Natural killer cell (primary cell): ENCODE data around the gene FBXO5. TPM values are rescaled to one million over a fixed set of nuclear protein-coding genes. Genes with fewer than 3 reads are reported as not detected.

Source experiments
- ATAC-seq, 3 donors: fragments of 150-1000 bp in 2 of 3; fragments of 200-7000 bp in 1 of 3; cut with Tn5 transposase; 1 replicate in 1 of 3; 2 replicates in 2 of 3; pipeline ENCODE4 v1.10.0; 2021; ENCODE audit warnings: mild to moderate bottlenecking in 2 of 3, moderate library complexity in 2 of 3
- DNase-seq, 2 donors: peaks; one replicate each; pipeline versions ENCODE4 v3.0.0 to v3.0.0-alpha.2; 2013 to 2021; ENCODE audit warnings: mixed read lengths in 1 of 2
- H3K27ac ChIP-seq: one replicate; pipeline ENCODE4 v1.5.1; 2013; ENCODE audit warnings: mild to moderate bottlenecking, low read length
- H3K27me3 ChIP-seq: one replicate; pipeline ENCODE4 v1.6.1; 2013; ENCODE audit warnings: low read length; ENCODE audit not compliant: control insufficient read depth, insufficient read depth
- H3K36me3 ChIP-seq: one replicate; pipeline ENCODE4 v1.6.1; 2013; ENCODE audit warnings: low read length; ENCODE audit not compliant: control insufficient read depth, insufficient read depth
- H3K4me1 ChIP-seq: one replicate; pipeline ENCODE4 v1.6.1; 2013; ENCODE audit warnings: low read length; ENCODE audit not compliant: control insufficient read depth, insufficient read depth
- H3K4me3 ChIP-seq: one replicate; pipeline ENCODE4 v1.5.1; 2013; ENCODE audit warnings: low read length
- H3K9me3 ChIP-seq: one replicate; pipeline ENCODE4 v1.6.1; 2013; ENCODE audit warnings: low read length; ENCODE audit not compliant: control insufficient read depth, insufficient read depth
- H3K27ac Mint-ChIP-seq, 2 donors: one replicate each; pipeline ENCODE4 v1.8.0; 2022; ENCODE audit warnings: mild to moderate bottlenecking in 2 of 2, mixed read lengths in 2 of 2, moderate library complexity in 1 of 2
- H3K27me3 Mint-ChIP-seq, 2 donors: one replicate each; pipeline ENCODE4 v1.8.0; 2022; ENCODE audit warnings: low read depth in 2 of 2, mixed read lengths in 2 of 2
- H3K36me3 Mint-ChIP-seq: one replicate; pipeline ENCODE4 v1.8.0; 2022; ENCODE audit warnings: mixed read lengths
- H3K4me1 Mint-ChIP-seq, 2 donors: one replicate each; pipeline ENCODE4 v1.8.0; 2022; ENCODE audit warnings: mixed read lengths in 2 of 2
- H3K4me3 Mint-ChIP-seq: one replicate; pipeline ENCODE4 v1.8.0; 2022; ENCODE audit warnings: mild to moderate bottlenecking, moderate library complexity, mixed read lengths
- H3K9me3 Mint-ChIP-seq, 2 donors: one replicate each; pipeline ENCODE4 v1.8.0; 2022; ENCODE audit warnings: mixed read lengths in 2 of 2
- WGBS: methylation state at CpG from one replicate; pipeline ENCODE4 v1.1.7; 2013; ENCODE audit warnings: missing lambda C conversion rate; ENCODE audit not compliant: insufficient coverage; 5-methylcytosine and 5-hydroxymethylcytosine counted together
- intact Hi-C: fragments of 100-400 bp; cut with micrococcal nuclease; formaldehyde crosslinking; loops from one replicate; pipeline ENCODE4 v1.14.2; 2022
- total RNA-seq, 4 donors: library from RNA; stranded (reverse); fragments of 120-200 nt in 1 of 4; gene quantifications; one replicate each; pipeline versions ENCODE4 v1.2.3 to v1.2.4, GENCODE V29; 2013 to 2022
- TF ChIP-seq, protein P1 (sequence below): fragments of 200-600 bp; IDR thresholded peaks from one replicate; pipeline ENCODE4 v1.8.0; 2022; ENCODE audit warnings: antibody characterized with exemption

The FBXO5 gene
- total RNA-seq, 3 donors from 2014 or later (not counting 1 experiment from before 2014, with no cell fraction given): 5.9 to 11.2 (median 9.6) TPM

DNA sequence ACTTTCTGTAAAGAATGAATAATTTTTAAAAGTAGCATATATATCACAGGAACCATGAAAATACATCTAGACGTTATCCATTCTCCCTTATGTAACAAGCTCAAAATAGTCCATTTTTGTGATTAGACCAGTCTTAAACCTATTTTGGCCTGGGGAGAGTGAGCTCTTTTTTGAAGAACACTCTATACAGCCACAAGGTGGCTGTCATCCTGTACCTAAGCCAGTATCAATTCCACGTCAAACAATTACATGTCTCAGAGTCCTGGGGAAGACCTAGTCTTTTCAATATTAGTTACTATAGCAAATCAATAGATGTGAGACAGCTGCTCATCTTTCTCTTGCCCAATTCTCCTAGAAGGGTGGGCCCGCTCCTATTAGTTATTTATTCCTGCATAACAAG lies 28.4 kb downstream of the FBXO5 start:
- H3K4me3 Mint-ChIP-seq: no peak overlapping the region

GRCh38 chr6:152952866-152953509 lies 29.9 kb downstream of the FBXO5 start:
- peak in 1 of 2 donors; percentile 30 for DNase-seq
- Mint-ChIP-seq H3K9me3 (no peaks in the 10 kb centered on the region), H3K27me3 (peaks cover 16 to 42% of the 10 kb centered on the region in 2 donors), H3K4me1 (peaks cover 5 to 6% of the 10 kb centered on the region in 2 donors), H3K27ac (no peak overlapping the region), H3K36me3 (no peaks in the 10 kb centered on the region), H3K4me3 (no peak overlapping the region)
- Histone ChIP-seq H3K36me3 (no peaks in the 10 kb centered on the region), H3K27ac (no peak overlapping the region), H3K4me1 (no peaks in the 10 kb centered on the region), H3K9me3 (no peaks in the 10 kb centered on the region), H3K27me3 (peaks cover 3% of the 10 kb centered on the region), H3K4me3 (no peak overlapping the region)
- intact Hi-C loops: no loop called here
- ATAC-seq: no peak
- 48% methylated on average over 3 of the region's 7 CpGs for WGBS
- TF ChIP-seq, protein P1, sequence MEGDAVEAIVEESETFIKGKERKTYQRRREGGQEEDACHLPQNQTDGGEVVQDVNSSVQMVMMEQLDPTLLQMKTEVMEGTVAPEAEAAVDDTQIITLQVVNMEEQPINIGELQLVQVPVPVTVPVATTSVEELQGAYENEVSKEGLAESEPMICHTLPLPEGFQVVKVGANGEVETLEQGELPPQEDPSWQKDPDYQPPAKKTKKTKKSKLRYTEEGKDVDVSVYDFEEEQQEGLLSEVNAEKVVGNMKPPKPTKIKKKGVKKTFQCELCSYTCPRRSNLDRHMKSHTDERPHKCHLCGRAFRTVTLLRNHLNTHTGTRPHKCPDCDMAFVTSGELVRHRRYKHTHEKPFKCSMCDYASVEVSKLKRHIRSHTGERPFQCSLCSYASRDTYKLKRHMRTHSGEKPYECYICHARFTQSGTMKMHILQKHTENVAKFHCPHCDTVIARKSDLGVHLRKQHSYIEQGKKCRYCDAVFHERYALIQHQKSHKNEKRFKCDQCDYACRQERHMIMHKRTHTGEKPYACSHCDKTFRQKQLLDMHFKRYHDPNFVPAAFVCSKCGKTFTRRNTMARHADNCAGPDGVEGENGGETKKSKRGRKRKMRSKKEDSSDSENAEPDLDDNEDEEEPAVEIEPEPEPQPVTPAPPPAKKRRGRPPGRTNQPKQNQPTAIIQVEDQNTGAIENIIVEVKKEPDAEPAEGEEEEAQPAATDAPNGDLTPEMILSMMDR: no peak

More for the DNA sequence above, 28.4 kb downstream of the FBXO5 start:
- WGBS: 69% methylated on average over 2 of the region's 3 CpGs
- intact Hi-C loops: no loop called here
- H3K4me1 Mint-ChIP-seq: no peaks in the 10 kb centered on the region
- ATAC-seq: no peak
- no peak overlapping the region for H3K27ac Mint-ChIP-seq
- TF ChIP-seq, protein P1: no peak
- H3K4me3 ChIP-seq: no peak overlapping the region
- H3K36me3 ChIP-seq: no peaks in the 10 kb centered on the region
- DNase-seq: no peak
- no peaks in the 10 kb centered on the region for H3K9me3 Mint-ChIP-seq
- H3K9me3 ChIP-seq: no peaks in the 10 kb centered on the region
- peaks cover 3% of the 10 kb centered on the region for H3K27me3 ChIP-seq
- H3K4me1 ChIP-seq: no peaks in the 10 kb centered on the region
- H3K27ac ChIP-seq: no peak overlapping the region
- H3K27me3 Mint-ChIP-seq: peaks cover 12 to 34% of the 10 kb centered on the region in 2 donors
- no peaks in the 10 kb centered on the region for H3K36me3 Mint-ChIP-seq

DNA sequence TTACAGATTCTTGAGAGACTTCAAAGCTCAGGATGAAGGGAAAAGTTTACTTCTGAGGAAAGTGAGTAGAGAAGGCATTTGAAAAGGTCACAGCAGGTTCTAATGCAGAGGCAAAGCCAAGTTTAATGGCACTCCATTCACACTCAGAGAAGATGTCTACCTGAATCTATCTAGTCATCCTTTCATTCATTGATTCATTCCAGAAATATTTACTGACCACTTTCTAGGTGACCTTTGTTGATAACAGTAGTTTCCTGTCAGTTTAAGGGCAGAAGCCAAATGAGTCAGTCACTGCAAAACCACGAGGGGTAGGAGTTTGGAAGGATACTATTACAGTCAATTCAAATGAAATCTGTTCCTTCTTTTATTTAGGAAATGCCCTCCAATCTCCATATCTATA lies 30.8 kb downstream of the FBXO5 start:
- ATAC-seq (no peak), DNase-seq (no peak)
- Histone ChIP-seq H3K36me3 (no peaks in the 10 kb centered on the region), H3K27me3 (peaks cover 3% of the 10 kb centered on the region), H3K9me3 (no peaks in the 10 kb centered on the region), H3K27ac (no peak overlapping the region), H3K4me1 (no peaks in the 10 kb centered on the region), H3K4me3 (no peak overlapping the region)
- intact Hi-C loops: no loop called here
- H3K9me3 Mint-ChIP-seq: no peaks in the 10 kb centered on the region
- H3K36me3 Mint-ChIP-seq: no peaks in the 10 kb centered on the region
- H3K27ac Mint-ChIP-seq: no peak overlapping the region
- TF ChIP-seq, protein P1: no peak
- peaks cover 8 to 9% of the 10 kb centered on the region in 2 donors for H3K4me1 Mint-ChIP-seq
- H3K4me3 Mint-ChIP-seq: no peak overlapping the region
- H3K27me3 Mint-ChIP-seq: peaks cover 20 to 52% of the 10 kb centered on the region in 2 donors
- WGBS: no CpG with 5 or more reads among the region's 1 CpG

DNA sequence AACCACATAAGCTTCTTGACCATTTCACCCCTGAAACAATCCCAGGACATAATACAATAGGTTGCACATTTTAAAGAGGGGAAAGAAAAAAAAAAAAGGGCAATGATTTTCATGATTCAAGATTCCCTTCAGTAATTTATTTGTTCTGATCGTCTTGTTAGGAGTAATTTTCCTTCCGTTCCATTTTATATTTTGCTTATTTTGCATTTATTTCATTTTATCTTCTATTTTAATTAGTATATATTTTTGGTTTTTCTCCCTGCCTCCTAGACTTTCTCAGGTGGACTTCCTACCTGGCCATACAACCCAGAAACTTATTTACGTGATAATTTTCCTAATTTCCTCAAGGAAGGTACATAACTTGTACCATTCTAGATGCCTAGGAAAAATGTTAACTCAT lies 32.6 kb downstream of the FBXO5 start:
- WGBS: 100% methylated on average over 1 of the region's 3 CpGs
- intact Hi-C loops: no loop called here

More for the DNA sequence above, 32.6 kb downstream of the FBXO5 start:
- Histone ChIP-seq H3K27ac (no peak overlapping the region), H3K9me3 (no peaks in the 10 kb centered on the region), H3K4me3 (no peak overlapping the region), H3K4me1 (no peaks in the 10 kb centered on the region), H3K27me3 (peaks cover 3% of the 10 kb centered on the region), H3K36me3 (no peaks in the 10 kb centered on the region)
- Mint-ChIP-seq H3K36me3 (no peaks in the 10 kb centered on the region), H3K9me3 (no peaks in the 10 kb centered on the region), H3K27me3 (peaks cover 20 to 55% of the 10 kb centered on the region in 2 donors), H3K4me3 (no peak overlapping the region), H3K4me1 (peaks cover 8 to 9% of the 10 kb centered on the region in 2 donors), H3K27ac (no peak overlapping the region)
- DNase-seq: no peak
- TF ChIP-seq, protein P1: no peak
- no peak for ATAC-seq
